Small intestine (tissue), 7 donors: ENCODE measurements around the gene ZNF333. TPM values are rescaled to one million over a fixed set of nuclear protein-coding genes. Genes with fewer than 3 reads are reported as not detected.

Experiments
- DNase-seq, 2 donors: peaks; one replicate each; pipeline versions ENCODE4 v3.0.0 to v3.0.0-alpha.2; 2013
- FAIRE-seq: peaks from 2 replicates; lab custom pipeline; 2012; peaks lifted over from hg19 to GRCh38; lab: Jason Lieb, UNC
- H3K27ac ChIP-seq, 3 donors: one replicate each; pipeline ENCODE4 v1.5.1; 2013; ENCODE audit warnings: low read length in 2 of 3, mild to moderate bottlenecking in 2 of 3, control low read depth in 1 of 3, inconsistent platforms in 1 of 3, low read depth in 1 of 3, moderate library complexity in 1 of 3
- H3K27me3 ChIP-seq, 3 donors: one replicate each; pipeline ENCODE4 v1.6.1; 2013; ENCODE audit warnings: low read length in 3 of 3, inconsistent platforms in 1 of 3; ENCODE audit not compliant: control insufficient read depth in 3 of 3, insufficient read depth in 3 of 3
- H3K36me3 ChIP-seq, 3 donors: one replicate each; pipeline ENCODE4 v1.6.1; 2013; ENCODE audit warnings: low read length in 3 of 3, inconsistent platforms in 1 of 3, low read depth in 1 of 3, mild to moderate bottlenecking in 1 of 3, moderate library complexity in 1 of 3; ENCODE audit not compliant: control insufficient read depth in 3 of 3, insufficient read depth in 2 of 3
- H3K4me1 ChIP-seq, 3 donors: one replicate each; pipeline ENCODE4 v1.6.1; 2013; ENCODE audit warnings: low read length in 2 of 3, inconsistent platforms in 1 of 3, low read depth in 1 of 3, mild to moderate bottlenecking in 1 of 3, moderate library complexity in 1 of 3; ENCODE audit not compliant: control insufficient read depth in 3 of 3, insufficient read depth in 2 of 3
- H3K4me3 ChIP-seq, 3 donors: one replicate each; pipeline ENCODE4 v1.5.1; 2013; ENCODE audit warnings: low read length in 3 of 3, control low read depth in 1 of 3, inconsistent platforms in 1 of 3, low read depth in 1 of 3, mild to moderate bottlenecking in 1 of 3, moderate library complexity in 1 of 3
- H3K9me3 ChIP-seq, 2 donors: one replicate each; pipeline ENCODE4 v1.6.1; 2013; ENCODE audit warnings: low read depth in 1 of 2, low read length in 1 of 2; ENCODE audit not compliant: control insufficient read depth in 2 of 2, insufficient read depth in 1 of 2
- WGBS, 3 donors: extraction: QIAGEN DNeasy Blood & Tissue Kit; methylation state at CpG; one replicate each; pipeline ENCODE4 v1.1.7; 2013; 5-methylcytosine and 5-hydroxymethylcytosine counted together
- polyA plus RNA-seq, 4 donors: library from polyadenylated mRNA; stranded (reverse) in 3 of 4; unstranded in 1 of 4; fragments of 200-250 nt in 3 of 4; fragments of 120-200 nt in 1 of 4; gene quantifications; one replicate each; pipeline versions ENCODE4 v1.2.1 to v1.2.3, GENCODE V29; 2013
- donor health status: healthy with polysubstance abuse.
- donor health status: control.
- donor health status: control.
- donor health status: Bipolar disorder and iron deficiency.
- donor health status: healthy.

ZNF333 gene
- polyA plus RNA-seq, 4 donors: 2.7 to 10.3 (median 4.5) TPM

DNA sequence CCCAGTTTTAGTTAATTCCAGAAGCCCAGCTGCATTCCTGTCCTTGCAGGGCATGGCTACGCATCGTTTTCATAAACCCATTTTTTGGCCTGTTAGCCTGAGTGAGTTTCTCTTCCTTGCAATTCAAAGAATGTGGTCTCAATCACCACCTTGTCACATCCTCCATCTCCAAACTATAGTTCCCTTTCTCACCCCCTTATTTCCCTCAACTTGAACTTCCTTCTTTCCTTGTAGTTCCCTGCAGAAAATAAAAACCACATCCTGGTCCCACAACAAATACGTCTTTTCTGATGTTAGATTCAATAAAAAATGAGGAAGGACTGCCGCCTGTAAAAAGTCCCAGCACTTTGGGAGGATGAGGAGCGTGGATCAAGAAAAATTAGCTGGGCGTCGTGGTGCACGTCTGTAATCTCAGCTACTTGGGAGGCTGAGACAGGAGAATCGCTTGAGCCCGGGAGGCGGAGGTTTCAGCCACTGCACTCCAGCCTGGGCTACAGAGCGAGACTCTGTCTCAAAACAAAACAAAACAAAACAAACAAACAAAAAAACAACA lies 28.4 kb upstream of the ZNF333 start:
- no peak for FAIRE-seq
- Histone ChIP-seq H3K36me3 (no peaks in the 10 kb centered on the region), H3K27ac (no peak overlapping the region), H3K27me3 (no peaks in the 10 kb centered on the region), H3K4me3 (no peak overlapping the region), H3K9me3 (no peaks in the 10 kb centered on the region), H3K4me1 (no peaks in the 10 kb centered on the region)
- DNase-seq: no peak
- 67 to 81% (median 71%) methylated on average over 12 of the region's 12 CpGs for whole genome bisulfite sequencing, 3 donors

DNA sequence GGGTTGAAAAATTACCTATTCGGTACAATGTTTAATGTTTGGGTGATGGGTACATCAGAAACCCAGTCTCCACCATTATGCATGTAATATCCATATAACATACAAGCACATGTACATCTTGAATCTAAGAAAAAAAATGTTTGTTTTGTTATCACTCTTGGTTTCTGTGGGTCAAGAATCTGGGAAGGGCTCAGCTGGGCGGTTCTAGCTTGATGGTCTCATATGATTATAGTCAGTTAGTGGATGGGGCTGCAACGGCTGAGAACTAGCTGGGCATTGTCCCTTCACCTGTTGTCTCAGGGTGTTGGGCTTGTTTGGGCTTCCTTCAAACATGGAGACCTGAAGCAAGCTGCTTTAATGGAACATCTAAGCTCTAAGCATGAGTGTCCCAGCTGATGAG lies 19.9 kb upstream of the ZNF333 start:
- Histone ChIP-seq H3K27me3 (peaks cover 0 to 3% (median 0%) of the 10 kb centered on the region in 3 donors), H3K36me3 (no peaks in the 10 kb centered on the region), H3K4me1 (no peaks in the 10 kb centered on the region), H3K4me3 (no peak overlapping the region), H3K9me3 (peaks cover 0 to 1% of the 10 kb centered on the region in 2 donors), H3K27ac (no peak overlapping the region)
- FAIRE-seq (no peak), DNase-seq (no peak)
- 77 to 82% (median 79%) methylated on average over 3 of the region's 3 CpGs for WGBS, 3 donors

DNA sequence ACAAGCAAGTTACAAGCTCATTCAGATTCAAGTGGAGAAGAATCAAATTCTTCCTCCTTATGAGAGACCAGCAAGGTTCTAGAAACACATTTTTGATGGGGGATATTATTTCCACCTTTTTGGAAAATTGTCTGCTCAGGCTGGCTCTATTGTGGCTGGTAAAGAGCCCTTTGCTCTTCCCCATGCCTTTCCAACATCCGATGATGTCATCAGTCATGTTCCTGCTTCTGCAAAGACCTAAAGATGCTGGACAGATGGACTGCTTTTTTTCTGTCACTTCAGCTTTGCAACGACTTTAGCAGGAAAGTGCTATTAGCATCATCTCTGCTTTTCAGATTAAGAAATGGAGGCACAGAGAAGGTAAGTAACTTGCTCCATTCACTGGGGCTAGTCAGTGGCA lies 19.4 kb upstream of the ZNF333 start:
- Histone ChIP-seq H3K4me1 (no peaks in the 10 kb centered on the region), H3K27me3 (peaks cover 0 to 3% (median 0%) of the 10 kb centered on the region in 3 donors), H3K27ac (no peak overlapping the region), H3K4me3 (no peak overlapping the region), H3K36me3 (no peaks in the 10 kb centered on the region), H3K9me3 (peaks cover 0 to 1% of the 10 kb centered on the region in 2 donors)
- no peak for DNase-seq
- 65 to 69% (median 69%) methylated on average over 2 of the region's 2 CpGs for WGBS, 3 donors
- FAIRE-seq: no peak

DNA sequence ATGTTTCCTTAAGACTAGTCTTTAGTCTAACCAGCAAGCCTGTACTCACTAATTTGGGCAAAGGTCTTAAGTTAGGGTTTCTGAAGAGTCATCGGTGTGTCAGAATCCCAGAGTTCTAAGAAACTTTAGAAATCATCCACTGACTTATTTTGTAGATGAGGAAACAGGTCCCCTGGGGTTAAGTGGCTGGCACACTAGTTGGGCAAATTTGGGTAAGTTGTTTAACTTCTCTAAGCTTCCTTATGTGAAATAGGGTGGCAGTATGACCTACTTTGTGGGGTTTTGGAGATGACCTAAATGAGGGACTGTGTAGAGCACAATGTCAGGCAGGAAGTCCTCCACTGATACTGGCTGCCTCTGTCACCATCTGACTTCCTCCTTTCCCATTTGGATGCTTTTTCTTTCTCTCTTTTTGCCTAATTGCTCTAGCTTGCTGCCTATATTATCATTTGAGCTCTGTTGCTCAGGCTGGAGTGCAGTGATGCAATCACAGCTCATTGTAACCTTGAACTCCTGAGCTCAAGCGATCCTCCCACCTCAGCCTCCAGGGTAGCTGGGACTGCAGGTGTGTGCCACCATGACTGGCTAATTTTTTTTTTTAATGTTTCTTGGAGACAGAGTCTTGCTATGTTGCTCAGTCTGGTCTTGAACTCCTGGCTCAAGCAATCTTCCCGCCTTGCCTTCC lies 17.5 kb upstream of the ZNF333 start:
- FAIRE-seq (no peak), DNase-seq (no peak)
- WGBS, 3 donors: 81 to 83% (median 82%) methylated on average over 3 of the region's 3 CpGs
- peaks cover 0 to 3% (median 0%) of the 10 kb centered on the region in 3 donors for H3K27me3 ChIP-seq
- H3K4me3 ChIP-seq: no peak overlapping the region
- no peaks in the 10 kb centered on the region for H3K36me3 ChIP-seq
- H3K27ac ChIP-seq: no peak overlapping the region
- H3K9me3 ChIP-seq: peaks cover 0 to 1% of the 10 kb centered on the region in 2 donors
- H3K4me1 ChIP-seq: no peaks in the 10 kb centered on the region

DNA sequence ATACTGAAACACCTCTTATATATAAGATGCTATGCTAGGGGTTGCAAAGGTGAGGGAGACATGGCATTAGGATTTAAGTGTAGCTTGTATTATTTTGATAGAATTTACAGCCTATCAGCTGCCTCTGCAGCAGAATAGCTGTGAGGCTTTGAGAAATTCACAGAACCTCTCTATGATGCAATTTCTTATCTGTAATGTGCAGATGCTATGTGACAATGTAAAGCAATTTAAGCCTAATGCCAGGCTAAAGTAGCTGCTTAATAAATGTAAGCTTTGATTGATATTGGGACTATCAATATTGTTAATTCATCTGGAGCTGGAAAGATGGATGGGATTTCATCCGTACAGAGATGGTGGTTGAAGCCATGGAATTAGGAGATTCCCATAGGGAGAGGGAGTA lies 16.8 kb upstream of the ZNF333 start:
- FAIRE-seq (no peak), DNase-seq (no peak)
- Histone ChIP-seq H3K9me3 (peaks cover 0 to 1% of the 10 kb centered on the region in 2 donors), H3K4me3 (no peak overlapping the region), H3K4me1 (no peaks in the 10 kb centered on the region), H3K27me3 (peaks cover 0 to 3% (median 0%) of the 10 kb centered on the region in 3 donors), H3K36me3 (no peaks in the 10 kb centered on the region), H3K27ac (no peak overlapping the region)
- WGBS, 3 donors: 67 to 85% (median 78%) methylated on average over 1 of the region's 1 CpG

DNA sequence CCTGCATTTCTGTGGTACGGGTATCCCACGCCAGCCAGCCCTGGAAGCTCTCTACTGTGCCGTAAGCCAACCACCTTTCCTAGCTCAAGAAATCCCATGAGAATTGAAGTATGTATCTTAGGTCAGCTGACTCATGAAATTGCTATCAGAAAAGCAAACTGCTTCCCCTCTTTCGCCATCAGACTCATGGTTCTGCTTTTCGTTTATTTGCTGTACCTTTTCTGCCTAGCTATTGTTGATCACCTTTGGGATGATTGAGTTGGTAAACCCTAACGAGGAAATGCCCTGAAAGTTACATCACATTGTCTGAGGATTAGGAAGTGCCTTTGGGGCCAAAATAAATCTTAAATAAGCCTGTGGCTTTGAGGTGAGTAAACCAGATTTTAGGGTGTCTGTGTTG lies 15.1 kb upstream of the ZNF333 start, which contains the start of gene ADGRE3:
Gene ADGRE3 (minus strand): TSS at position 81 of the 400 bp plus-strand sequence. CDS start 74 bp downstream, at position 7.
- H3K27ac ChIP-seq: no peak within 1 kb of the TSS
- H3K9me3 ChIP-seq: peaks cover 0 to 1% of the 10 kb centered on the region in 2 donors
- DNase-seq (no peak), FAIRE-seq (no peak)
- no peak within 1 kb of the TSS for H3K4me3 ChIP-seq
- no peaks in the 10 kb centered on the region for H3K27me3 ChIP-seq
- H3K4me1 ChIP-seq: no peaks in the 10 kb centered on the region
- 55 to 68% (median 65%) methylated on average over 6 of the region's 6 CpGs for WGBS, 3 donors
- H3K36me3 ChIP-seq: no peaks in the 10 kb centered on the region

DNA sequence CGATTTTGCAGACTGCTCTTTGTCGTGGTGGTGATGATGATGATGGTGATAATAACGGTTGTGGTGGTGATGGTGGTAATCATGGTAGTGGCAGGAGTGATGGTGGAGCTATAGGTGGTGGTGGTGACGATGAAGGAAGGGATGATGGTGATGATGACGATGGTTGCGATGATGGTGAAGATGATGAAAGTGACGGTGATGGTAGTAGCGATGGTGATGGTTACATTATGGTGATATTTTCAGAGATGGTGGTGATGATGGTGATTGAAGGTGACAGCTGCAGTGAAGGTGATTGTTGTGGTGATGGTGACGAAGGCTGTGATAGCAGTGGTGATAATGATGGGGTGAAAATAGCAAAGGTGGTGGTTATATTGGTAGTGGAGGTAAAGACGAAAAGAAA lies 13.1 kb upstream of the ZNF333 start:
- Histone ChIP-seq H3K27ac (no peak overlapping the region), H3K4me3 (no peak overlapping the region), H3K36me3 (no peaks in the 10 kb centered on the region), H3K4me1 (no peaks in the 10 kb centered on the region), H3K27me3 (no peaks in the 10 kb centered on the region), H3K9me3 (no peaks in the 10 kb centered on the region)
- DNase-seq (no peak), FAIRE-seq (no peak)
- WGBS, 3 donors: 83 to 86% (median 85%) methylated on average over 10 of the region's 10 CpGs

DNA sequence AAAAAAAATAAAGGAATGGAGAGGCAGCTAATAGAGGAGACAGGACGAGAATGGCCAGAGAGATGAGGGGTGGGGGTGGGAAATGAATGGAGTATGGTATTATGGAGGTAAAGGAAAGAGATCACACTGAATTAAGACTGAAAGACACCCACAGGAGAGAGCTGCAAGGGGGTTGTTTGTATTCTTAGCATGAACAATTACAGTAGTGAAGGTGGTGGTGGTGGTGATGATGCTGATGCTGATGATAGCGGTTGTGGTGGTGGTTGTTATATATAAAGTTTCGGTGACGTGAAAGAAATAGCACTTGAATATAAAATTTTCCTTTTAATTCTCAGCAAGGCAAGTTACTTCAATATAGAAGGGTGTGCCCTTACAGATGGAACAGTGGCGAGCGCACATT lies 12.4 kb upstream of the ZNF333 start:
- no peaks in the 10 kb centered on the region for H3K9me3 ChIP-seq
- H3K27ac ChIP-seq: no peak overlapping the region
- H3K4me1 ChIP-seq: no peaks in the 10 kb centered on the region
- H3K27me3 ChIP-seq: no peaks in the 10 kb centered on the region
- no peak overlapping the region for H3K4me3 ChIP-seq
- FAIRE-seq (no peak), DNase-seq (no peak)
- WGBS, 3 donors: 82 to 89% (median 87%) methylated on average over 6 of the region's 6 CpGs
- no peaks in the 10 kb centered on the region for H3K36me3 ChIP-seq
